ELF-1 (cell line): ENCODE measurements around the gene SNRPA.
"Not testable (repeated sequence)": the region's sequence is repeated elsewhere in the genome, so short reads cannot be mapped to it uniquely, and the experiment has no call there.

Experiments used
- DNase-seq: peaks from one replicate; pipeline ENCODE4 v3.0.0-alpha.2; 2016; ENCODE audit warnings: low read depth, low spot score

The SNRPA gene

GRCh38 chr19:40776364-40776763 is 25.4 kb downstream of the SNRPA start:
- no peak for DNase-seq

DNA sequence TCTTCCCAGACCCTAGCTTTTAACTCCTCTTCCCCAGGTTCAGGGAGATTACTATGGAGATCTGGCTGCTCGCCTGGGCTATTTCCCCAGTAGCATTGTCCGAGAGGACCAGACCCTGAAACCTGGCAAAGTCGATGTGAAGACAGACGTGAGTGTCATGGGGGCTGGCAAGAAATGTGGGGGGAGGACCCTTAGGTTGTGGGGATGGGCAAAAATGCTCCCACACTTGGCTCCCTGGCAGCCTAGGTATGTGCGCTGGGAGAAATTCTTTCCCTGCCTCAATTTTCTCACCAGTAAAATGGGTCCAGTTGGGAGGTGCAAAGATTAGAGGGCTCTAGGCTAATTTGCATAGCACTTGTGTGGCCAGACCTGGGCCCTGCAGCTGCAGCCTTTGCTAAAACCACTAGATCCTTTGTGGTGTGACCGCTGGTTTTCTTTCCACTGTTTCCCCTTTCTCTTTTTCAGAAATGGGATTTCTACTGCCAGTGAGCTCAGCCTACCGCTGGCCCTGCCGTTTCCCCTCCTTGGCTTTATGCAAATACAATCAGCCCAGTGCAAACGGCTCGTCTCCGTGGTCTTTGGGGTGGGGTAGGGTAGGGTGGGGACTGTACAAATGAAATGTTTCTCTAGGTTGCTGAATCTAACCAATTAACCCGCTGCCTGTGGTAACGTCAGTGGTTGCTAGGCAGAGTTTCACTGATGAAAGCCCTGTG is 26.1 kb downstream of the SNRPA start:
- peak; percentile 97 for DNase-seq

DNA sequence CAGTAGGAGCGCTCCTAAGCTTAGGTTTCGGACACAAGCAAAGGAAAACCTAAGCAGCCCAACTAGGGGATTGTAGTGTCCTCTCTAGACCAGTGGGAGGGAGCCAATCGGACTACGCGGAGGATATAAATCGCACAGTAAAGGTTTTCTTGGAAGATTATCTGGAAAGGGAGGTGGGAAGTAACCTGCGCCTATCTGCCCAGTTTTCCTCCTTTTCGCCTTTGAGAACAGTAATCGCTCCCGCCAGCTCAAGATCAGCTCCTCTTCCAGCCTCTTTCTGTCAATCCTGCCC is 26.6 kb downstream of the SNRPA start:
- DNase-seq = no peak

- peak; percentile 100 for DNase-seq
These were observed 27.1 kb downstream of the SNRPA start, which contains the start of gene RAB4B for GRCh38 chr19:40777937-40778705. RAB4B (plus strand) TSS chr19:40778247; CDS start chr19:40778376, 129 bp downstream.

GRCh38 chr19:40778706-40779284 is 27.8 kb downstream of the SNRPA start:
- peak; percentile 99 for DNase-seq

GRCh38 chr19:40780582-40780981 is 29.6 kb downstream of the SNRPA start:
- DNase-seq = no peak

GRCh38 chr19:40781140-40781539 is 30.1 kb downstream of the SNRPA start:
- no peak for DNase-seq

DNA sequence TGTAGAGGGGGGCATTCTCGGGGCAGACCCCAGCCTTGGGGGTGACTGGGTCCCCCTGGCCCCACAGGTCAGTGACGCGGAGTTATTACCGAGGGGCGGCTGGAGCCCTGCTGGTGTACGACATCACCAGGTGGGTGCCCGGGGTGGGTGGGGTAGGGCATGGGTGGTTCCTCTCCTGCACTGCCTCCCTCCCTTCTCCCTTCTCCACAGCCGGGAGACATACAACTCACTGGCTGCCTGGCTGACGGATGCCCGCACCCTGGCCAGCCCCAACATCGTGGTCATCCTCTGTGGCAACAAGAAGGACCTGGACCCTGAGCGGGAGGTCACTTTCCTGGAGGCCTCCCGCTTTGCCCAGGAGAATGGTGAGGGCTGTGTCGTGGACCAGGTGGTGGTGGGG is 32.7 kb downstream of the SNRPA start:
- no peak for DNase-seq

- DNase-seq = not testable (repeated sequence)
These were observed 33.1 kb downstream of the SNRPA start for GRCh38 chr19:40784146-40784545.

GRCh38 chr19:40785526-40785925 is 34.5 kb downstream of the SNRPA start:
- no peak for DNase-seq

DNA sequence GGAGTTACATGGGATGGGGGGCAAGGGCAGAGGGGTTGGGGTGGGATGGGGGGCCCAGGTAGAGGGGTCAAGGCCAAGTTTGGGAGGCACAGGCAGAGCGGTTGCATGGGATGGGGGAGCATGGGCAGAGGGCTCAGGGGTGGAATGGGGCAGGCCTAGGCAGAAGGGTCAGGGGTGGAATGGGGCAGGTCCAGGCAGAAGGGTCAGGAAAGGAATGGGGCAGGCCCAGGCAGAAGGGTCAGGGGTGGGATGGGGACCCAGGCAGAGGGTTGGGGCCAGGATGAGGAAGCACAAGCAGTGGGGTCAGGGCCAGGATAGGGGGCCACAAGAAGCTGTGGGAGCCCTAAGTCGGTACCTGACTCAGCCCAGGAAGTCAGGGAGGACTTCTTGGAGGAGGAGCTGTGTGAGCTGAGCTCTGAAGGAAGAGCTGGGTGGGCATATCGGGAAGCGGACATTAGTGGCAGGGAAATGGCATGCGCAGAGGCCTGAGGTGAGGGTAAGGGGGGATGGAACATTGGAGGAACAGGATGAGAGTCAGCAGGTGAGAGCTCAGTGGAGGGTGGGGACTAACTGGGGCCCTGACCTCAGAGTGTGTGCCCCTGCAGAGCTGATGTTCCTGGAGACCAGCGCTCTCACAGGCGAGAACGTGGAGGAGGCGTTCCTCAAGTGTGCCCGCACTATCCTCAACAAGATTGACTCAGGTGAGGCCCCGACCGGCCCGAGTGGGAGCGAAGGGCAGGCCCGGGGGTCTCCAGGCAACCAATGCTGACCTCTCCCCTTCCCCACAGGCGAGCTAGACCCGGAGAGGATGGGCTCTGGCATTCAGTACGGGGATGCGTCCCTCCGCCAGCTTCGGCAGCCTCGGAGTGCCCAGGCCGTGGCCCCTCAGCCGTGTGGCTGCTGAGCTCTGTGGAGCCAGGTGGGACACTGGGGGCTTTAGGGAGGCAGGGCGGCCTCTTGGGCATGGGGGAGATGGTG is 35.3 kb downstream of the SNRPA start:
- DNase-seq = no peak

DNA sequence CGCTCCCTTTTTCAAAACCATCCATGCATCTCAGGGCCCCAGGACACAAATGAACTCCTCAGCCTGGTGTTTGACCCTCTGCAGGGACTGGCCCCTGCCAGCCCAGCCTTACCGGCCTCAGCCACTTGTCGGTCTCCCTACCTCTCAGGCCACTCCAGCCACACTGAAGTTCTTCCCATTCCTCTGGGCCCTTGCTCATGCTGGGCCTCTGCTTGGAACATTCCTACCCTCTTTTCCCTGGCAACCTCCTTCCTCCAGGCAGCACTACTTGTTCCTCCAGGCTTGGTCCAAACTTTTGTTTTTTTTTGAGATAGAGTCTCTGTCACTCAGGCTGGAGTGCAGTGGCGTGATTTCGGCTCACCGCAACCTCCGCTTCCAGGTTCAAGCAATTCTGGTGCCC is 40.3 kb downstream of the SNRPA start:
- DNase-seq = no peak

DNA sequence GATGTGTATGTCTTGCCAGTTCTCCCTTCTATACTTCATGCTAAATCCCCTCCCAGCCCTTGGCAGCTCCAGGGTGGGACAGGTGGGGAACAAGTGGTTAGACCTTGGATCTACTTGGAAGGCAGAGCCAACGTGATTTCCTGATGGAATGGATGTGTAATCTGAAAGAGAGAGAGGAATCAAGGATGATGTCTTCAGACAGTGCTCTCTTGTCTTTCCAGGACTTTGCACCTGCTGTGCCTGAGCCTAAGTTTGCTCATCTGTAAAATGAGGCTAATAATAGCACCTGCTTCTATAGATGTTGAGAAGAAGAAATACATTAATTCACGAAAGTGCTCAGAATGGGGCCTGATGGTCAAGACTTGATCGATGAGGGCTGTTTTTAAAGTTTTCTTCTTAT is 41.0 kb downstream of the SNRPA start:
- DNase-seq = no peak

DNA sequence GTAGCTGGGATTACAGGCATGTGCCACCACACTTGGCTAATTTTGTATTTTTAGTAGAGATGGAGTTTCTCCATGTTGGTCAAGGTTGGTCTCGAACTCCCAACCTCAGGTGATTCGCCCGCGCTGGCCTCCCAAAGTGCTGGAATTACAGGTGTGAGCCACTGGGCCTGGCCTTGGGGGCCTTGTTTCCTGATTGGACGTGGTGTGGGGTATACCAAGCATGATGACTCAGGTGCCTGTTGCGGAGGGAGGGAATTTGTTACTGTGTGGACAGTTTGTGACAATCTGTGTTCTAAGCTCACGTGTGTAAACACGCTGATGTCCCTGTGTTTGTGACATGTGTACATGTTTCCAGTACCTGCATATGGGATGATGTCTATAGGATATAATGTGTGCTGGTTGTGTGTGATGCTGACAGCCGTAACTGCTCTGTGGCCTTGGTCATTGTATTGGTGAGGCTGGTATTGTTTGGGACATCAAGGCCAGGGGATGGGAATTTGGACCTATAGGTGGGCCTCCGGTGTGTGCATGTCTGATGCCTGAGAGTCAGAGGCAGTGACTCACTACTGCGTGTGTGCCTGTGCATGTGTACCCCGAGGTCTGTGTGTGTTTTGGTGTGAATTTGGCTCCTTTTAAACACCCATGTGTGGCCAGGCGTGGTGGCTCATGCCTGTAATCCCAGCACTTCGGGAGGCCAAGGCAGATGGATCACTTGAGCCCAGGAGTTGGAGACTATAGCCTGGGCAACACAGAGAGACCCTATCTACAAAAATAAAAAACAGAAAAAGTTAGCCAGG is 46.4 kb downstream of the SNRPA start:
- no peak for DNase-seq

DNA sequence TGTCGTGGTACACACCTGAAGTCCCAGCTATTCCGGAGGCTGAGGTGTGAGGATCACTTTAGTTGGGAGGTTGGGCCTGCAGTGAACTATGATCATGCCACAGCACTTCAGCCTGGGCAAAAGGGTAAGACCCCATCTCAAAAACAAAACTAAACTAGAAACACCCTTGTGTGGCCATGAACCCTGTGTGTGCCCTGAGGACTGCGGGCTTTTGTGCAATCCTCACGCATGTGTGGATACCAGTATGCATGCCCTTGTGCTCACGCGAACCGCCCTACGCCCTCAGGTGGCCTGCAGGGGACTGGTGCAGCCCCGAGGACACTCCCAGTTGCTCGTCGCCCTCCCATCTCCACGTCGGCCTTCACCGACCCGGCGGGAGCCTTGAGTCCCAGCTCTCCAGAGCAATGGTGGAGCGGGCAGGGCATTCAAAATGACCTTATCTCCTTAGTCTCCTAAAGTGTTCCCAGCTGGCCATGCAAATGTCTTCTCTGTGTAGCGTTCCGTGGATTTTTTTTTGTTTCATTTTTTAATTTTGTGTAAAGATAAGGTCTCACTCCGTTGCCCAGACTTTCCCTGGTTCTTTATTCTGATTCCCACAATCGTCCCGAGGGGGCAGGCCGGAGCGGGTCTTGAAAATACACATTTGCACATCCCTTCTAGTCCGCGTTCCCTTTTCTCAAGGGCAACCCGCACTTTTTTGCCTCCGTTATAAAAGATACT is 47.1 kb downstream of the SNRPA start:
- peak; percentile 90 for DNase-seq

- DNase-seq = peak; percentile 100
These were observed 47.9 kb downstream of the SNRPA start, which contains the start of gene EGLN2 for GRCh38 chr19:40798683-40799557. EGLN2 (plus strand) TSS chr19:40799191; CDS start chr19:40800573, 1,382 bp downstream.

DNA sequence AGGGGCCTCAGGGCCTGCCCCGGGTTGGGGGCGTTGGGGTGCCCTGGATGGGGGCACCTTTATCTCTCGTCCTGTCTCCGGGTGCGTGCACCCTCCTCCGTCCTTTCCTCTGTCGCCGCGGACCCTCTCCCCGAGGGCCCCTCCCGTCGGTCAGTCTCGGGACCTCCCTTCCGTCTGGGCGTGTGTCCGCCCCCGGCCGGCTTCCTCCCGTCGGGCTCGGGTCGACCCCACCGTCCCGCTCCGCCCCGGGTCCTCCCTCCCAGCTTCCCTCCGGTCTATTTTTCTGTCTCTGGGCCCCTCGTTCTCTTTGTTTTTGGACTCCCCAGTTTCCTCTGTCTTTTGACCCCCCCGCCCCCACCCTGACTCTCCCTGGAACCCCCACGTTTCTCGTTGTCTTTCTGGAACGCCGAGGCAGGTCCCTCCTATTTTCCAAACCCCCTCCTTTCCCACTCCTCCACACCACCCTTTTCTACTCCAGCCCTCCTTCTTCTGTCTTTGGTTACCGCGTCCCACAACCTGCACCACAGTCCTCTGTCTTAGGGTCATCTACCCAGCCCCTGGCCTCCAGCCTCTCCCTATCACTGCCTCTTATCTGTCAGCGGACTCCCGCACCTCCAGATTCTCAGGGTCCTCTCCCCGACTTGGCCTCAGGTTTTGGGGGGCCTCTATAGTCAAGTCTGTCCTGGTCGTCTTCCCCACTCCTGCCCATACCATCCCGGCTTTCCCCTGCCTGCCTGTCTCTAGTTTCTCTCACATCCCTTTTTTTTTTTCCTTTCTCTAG is 48.7 kb downstream of the SNRPA start:
- DNase-seq = no peak

DNA sequence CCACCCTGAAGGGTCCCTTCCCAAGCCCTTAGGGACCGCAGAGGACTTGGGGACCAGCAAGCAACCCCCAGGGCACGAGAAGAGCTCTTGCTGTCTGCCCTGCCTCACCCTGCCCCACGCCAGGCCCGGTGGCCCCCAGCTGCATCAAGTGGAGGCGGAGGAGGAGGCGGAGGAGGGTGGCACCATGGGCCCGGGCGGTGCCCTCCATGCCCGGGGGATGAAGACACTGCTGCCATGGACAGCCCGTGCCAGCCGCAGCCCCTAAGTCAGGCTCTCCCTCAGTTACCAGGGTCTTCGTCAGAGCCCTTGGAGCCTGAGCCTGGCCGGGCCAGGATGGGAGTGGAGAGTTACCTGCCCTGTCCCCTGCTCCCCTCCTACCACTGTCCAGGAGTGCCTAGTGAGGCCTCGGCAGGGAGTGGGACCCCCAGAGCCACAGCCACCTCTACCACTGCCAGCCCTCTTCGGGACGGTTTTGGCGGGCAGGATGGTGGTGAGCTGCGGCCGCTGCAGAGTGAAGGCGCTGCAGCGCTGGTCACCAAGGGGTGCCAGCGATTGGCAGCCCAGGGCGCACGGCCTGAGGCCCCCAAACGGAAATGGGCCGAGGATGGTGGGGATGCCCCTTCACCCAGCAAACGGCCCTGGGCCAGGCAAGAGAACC is 49.5 kb downstream of the SNRPA start:
- no peak for DNase-seq
